HCT116 (cell line): ENCODE results near the gene ALDH2. TPM values are rescaled to one million over a fixed set of nuclear protein-coding genes. Genes with fewer than 3 reads are reported as not detected.

Experiments used
- ATAC-seq: fragments of 200-7000 bp; cut with Tn5 transposase; 2 replicates; pipeline ENCODE4 v1.9.1; 2020; ENCODE audit warnings: mild to moderate bottlenecking, moderate library complexity
- BruUV-seq: library from RNA; stranded (reverse); fragments of 400-500 nt; replicated peaks from 2 replicates; lab custom pipeline; 2021; lab: Mats Ljungman, UMichigan
- CTCF ChIA-PET: fragments of 300-600 bp; sonication (Branson Sonifier 250); formaldehyde crosslinking; loops from one replicate; lab custom pipeline; 2021; ENCODE audit warnings: antibody characterized with exemption; lab: Charles Lee
- POLR2A ChIA-PET: fragments of 300-600, 350-600 bp; sonication (Branson Sonifier 250); formaldehyde crosslinking; loops from one replicate; lab custom pipeline; 2021; ENCODE audit warnings: antibody characterized with exemption; lab: Charles Lee
- RAD21 ChIA-PET, 2 experiments: fragments of 300-600 bp; sonication (Branson Sonifier 250); formaldehyde crosslinking; loops; one replicate each; lab custom pipeline; 2023; ENCODE audit warnings: low total read pairs in 2 of 2; ENCODE audit not compliant: uncharacterized antibody in 2 of 2, unreplicated experiment in 2 of 2, low non-redundant PET in 1 of 2; lab: Charles Lee
- DNase-seq: peaks from one replicate; pipeline ENCODE4 v3.0.0-alpha.2; 2010; ENCODE audit warnings: low read depth, low spot score
- H2AFZ ChIP-seq: fragments of 200-600 bp; shearing (Covaris generic), sonication (generic); 2 replicates; pipeline ENCODE4 v1.6.1; 2017; ENCODE audit warnings: low read depth, mixed run types, mixed read lengths, antibody characterized with exemption, low read length; ENCODE audit not compliant: poor library complexity, severe bottlenecking
- H3K27ac ChIP-seq: 2 replicates; pipeline ENCODE4 v1.5.1; 2012; ENCODE audit warnings: low read depth, low read length
- H3K27me3 ChIP-seq: fragments of 200-600 bp; sonication (generic); 2 replicates; pipeline ENCODE4 v1.6.1; 2016; ENCODE audit warnings: mixed run types, low read length, mixed read lengths; ENCODE audit not compliant: insufficient read depth
- H3K36me3 ChIP-seq, 2 experiments: fragments of 200-500 bp in 1 of 2; fragments of 200-600 bp in 1 of 2; sonication (Bioruptor generic) in 1 of 2; sonication (generic) in 1 of 2; 2 replicates each; pipeline versions ENCODE4 v1.5.1 to v1.6.1; 2014 to 2016; ENCODE audit warnings: low read length in 2 of 2, inconsistent platforms in 1 of 2, mixed read lengths in 1 of 2, mixed run types in 1 of 2; ENCODE audit not compliant: insufficient read depth in 2 of 2, control insufficient read depth in 1 of 2
- H3K4me1 ChIP-seq, 2 experiments: fragments of 200-600 bp in 1 of 2; sonication (generic) in 1 of 2; 2 replicates each; pipeline versions ENCODE4 v1.5.1 to v1.6.1; 2012 to 2017; ENCODE audit warnings: low read length in 2 of 2, inconsistent platforms in 1 of 2, mild to moderate bottlenecking in 1 of 2, mixed read lengths in 1 of 2, mixed run types in 1 of 2, moderate library complexity in 1 of 2; ENCODE audit not compliant: insufficient read depth in 2 of 2, control insufficient read depth in 1 of 2
- H3K4me2 ChIP-seq: fragments of 200-600 bp; sonication (generic); 2 replicates; pipeline ENCODE4 v1.6.1; 2017; ENCODE audit warnings: mixed run types, low read length, mixed read lengths
- H3K4me3 ChIP-seq, 2 experiments: fragments of 200-600 bp in 1 of 2; sonication (generic) in 1 of 2; replicated peaks in 1 of 2; 2 replicates each; pipeline ENCODE4 v1.5.1; 2011 to 2016; ENCODE audit warnings: low read length in 2 of 2, control low read depth in 1 of 2, low read depth in 1 of 2, mild to moderate bottlenecking in 1 of 2, mixed read lengths in 1 of 2, mixed run types in 1 of 2
- H3K79me2 ChIP-seq: fragments of 200-600 bp; sonication (generic); 2 replicates; pipeline ENCODE4 v1.6.1; 2017; ENCODE audit warnings: mild to moderate bottlenecking, mixed run types, low read length, moderate library complexity, mixed read lengths; ENCODE audit not compliant: insufficient read depth
- H3K9ac ChIP-seq: fragments of 200-600 bp; sonication (generic); 2 replicates; pipeline ENCODE4 v1.6.1; 2016; ENCODE audit warnings: low read length, mixed read lengths
- H3K9me2 ChIP-seq: fragments of 200-600 bp; sonication (generic), shearing (Covaris generic); 2 replicates; pipeline ENCODE4 v1.6.1; 2017; ENCODE audit warnings: mixed run types, mild to moderate bottlenecking, moderate library complexity; ENCODE audit not compliant: insufficient read depth
- H3K9me3 ChIP-seq, 2 experiments: fragments of 200-500 bp in 1 of 2; fragments of 200-600 bp in 1 of 2; sonication (Bioruptor generic) in 1 of 2; sonication (generic) in 1 of 2; 2 replicates each; pipeline ENCODE4 v1.6.1; 2014 to 2017; ENCODE audit warnings: low read length in 2 of 2, mixed read lengths in 2 of 2, inconsistent platforms in 1 of 2, low read depth in 1 of 2, mild to moderate bottlenecking in 1 of 2, mixed run types in 1 of 2, moderate library complexity in 1 of 2; ENCODE audit not compliant: control insufficient read depth in 1 of 2, insufficient read depth in 1 of 2
- H4K20me1 ChIP-seq: fragments of 200-600 bp; sonication (generic), shearing (Covaris generic); 2 replicates; pipeline ENCODE4 v1.6.1; 2017; ENCODE audit warnings: mixed run types, mild to moderate bottlenecking, moderate library complexity; ENCODE audit not compliant: insufficient read depth
- CBX3 ChIP-seq: IDR thresholded peaks from 2 replicates; pipeline ENCODE4 v1.6.1; 2012; ENCODE audit warnings: low read depth
- CEBPB ChIP-seq: IDR thresholded peaks from 2 replicates; pipeline ENCODE4 v1.6.1; 2012; ENCODE audit warnings: low read depth
- EGR1 ChIP-seq: IDR thresholded peaks from 2 replicates; pipeline ENCODE4 v1.6.1; 2012; ENCODE audit warnings: low read depth
- EZH2 ChIP-seq: fragments of 200-600 bp; sonication (generic); IDR thresholded peaks from 2 replicates; pipeline ENCODE4 v1.6.1; 2017; ENCODE audit warnings: antibody characterized with exemption, mixed run types
- EZH2phosphoT487 ChIP-seq: fragments of 200-600 bp; IDR thresholded peaks from 2 replicates; pipeline ENCODE4 v1.6.1; 2018; ENCODE audit warnings: antibody characterized with exemption, borderline replicate concordance
- FOSL1 ChIP-seq: IDR thresholded peaks from 2 replicates; pipeline ENCODE4 v1.6.1; 2012; ENCODE audit warnings: low read depth
- JUND ChIP-seq: IDR thresholded peaks from 2 replicates; pipeline ENCODE4 v1.6.1; 2012
- POLR2A ChIP-seq: IDR thresholded peaks from 2 replicates; pipeline ENCODE4 v1.7.0; 2011; ENCODE audit warnings: borderline replicate concordance; ENCODE audit not compliant: insufficient read depth, insufficient read length; ENCODE audit errors: extremely low read depth
- POLR2AphosphoS5 ChIP-seq: IDR thresholded peaks from 2 replicates; pipeline ENCODE4 v1.6.1; 2011; ENCODE audit warnings: mild to moderate bottlenecking, low read depth, low read length, moderate library complexity
- RAD21 ChIP-seq: IDR thresholded peaks from 2 replicates; pipeline ENCODE4 v1.6.1; 2012; ENCODE audit warnings: low read depth, mild to moderate bottlenecking
- SIN3A ChIP-seq: IDR thresholded peaks from 2 replicates; pipeline ENCODE4 v1.6.1; 2012; ENCODE audit warnings: low read depth
- SP1 ChIP-seq: IDR thresholded peaks from 2 replicates; pipeline ENCODE4 v1.6.1; 2012; ENCODE audit warnings: low read depth
- TCF7L2 ChIP-seq: IDR thresholded peaks from 2 replicates; pipeline ENCODE4 v1.7.0; 2011; ENCODE audit warnings: borderline replicate concordance, inconsistent platforms; ENCODE audit not compliant: insufficient read depth, insufficient read length; ENCODE audit errors: extremely low read depth
- ZBTB33 ChIP-seq: IDR thresholded peaks from 2 replicates; pipeline ENCODE4 v1.6.1; 2011; ENCODE audit warnings: mild to moderate bottlenecking, low read length, moderate library complexity; ENCODE audit not compliant: insufficient replicate concordance; ENCODE audit errors: extremely low read depth
- intact Hi-C: fragments of 100-400 bp; cut with micrococcal nuclease; formaldehyde crosslinking; loops from 2 replicates; pipeline ENCODE4 v1.10.0; 2022
- total RNA-seq: library from RNA; stranded (reverse); gene quantifications from one replicate; pipeline ENCODE4 v1.2.1, GENCODE V29; 2021; ENCODE audit not compliant: unreplicated experiment
- TF ChIP-seq, protein P1 (sequence below): IDR thresholded peaks from 2 replicates; pipeline ENCODE4 v1.6.1; 2012

Gene ALDH2
- total RNA-seq, 1 experiment from 2014 or later, result 32.9 TPM

- BruUV-seq, result no TSS peak
Observed at GRCh38 chr12:111780615-111781014, 13.9 kb downstream of the ALDH2 start.

DNA sequence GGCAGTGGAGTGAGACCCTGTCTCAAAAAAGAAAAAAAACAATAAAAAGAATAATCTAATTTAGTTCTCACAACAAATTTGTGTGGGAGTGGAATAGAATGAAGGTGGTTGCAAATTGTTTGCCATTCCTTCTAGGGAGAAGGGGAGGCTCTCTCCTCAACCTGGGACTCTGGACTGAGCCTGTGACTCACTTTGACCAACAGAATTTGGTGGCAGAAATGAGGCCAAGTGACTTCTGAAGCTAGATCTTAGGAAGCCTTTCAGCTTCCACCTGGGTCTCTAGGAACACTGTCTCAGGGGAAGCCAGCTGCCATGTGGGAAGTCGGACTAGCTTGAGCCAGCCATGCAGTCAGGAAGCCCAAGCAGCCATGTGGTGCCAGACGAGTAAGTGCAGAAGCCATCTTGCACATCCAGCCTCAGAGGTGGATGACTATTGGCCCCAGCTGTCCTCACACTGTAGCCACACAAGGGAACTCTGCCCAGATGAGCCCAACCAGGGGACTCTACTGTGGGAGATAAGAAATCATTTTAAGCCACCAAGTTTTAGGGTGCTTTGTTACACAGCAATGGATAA, 14.4 kb downstream of the ALDH2 start:
- no peak overlapping the region for H3K4me2 ChIP-seq
- H3K27me3 ChIP-seq, result no peaks in the 10 kb centered on the region
- H3K36me3 ChIP-seq, result peaks cover 0 to 8% of the 10 kb centered on the region in 2 experiments; a peak in 1 of 4 replicates
- TF ChIP-seq, protein P1, sequence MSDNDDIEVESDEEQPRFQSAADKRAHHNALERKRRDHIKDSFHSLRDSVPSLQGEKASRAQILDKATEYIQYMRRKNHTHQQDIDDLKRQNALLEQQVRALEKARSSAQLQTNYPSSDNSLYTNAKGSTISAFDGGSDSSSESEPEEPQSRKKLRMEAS, result no peak
- TF ChIP-seq SP1 (no peak), EZH2 (no peak), JUND (no peak), EZH2phosphoT487 (no peak), ZBTB33 (no peak), POLR2AphosphoS5 (no peak), TCF7L2 (no peak), CEBPB (no peak), POLR2A (no peak), SIN3A (no peak), EGR1 (no peak), CBX3 (no peak)
- no peaks in the 10 kb centered on the region for H4K20me1 ChIP-seq
- no peak for ATAC-seq
- H3K79me2 ChIP-seq, result no peaks in the 10 kb centered on the region
- BruUV-seq, result no TSS peak
- CTCF ChIA-PET, result no interaction called here
- RAD21 ChIA-PET, result no interaction called here
- no peak overlapping the region for H3K4me3 ChIP-seq
- peaks cover 0 to 6% of the 10 kb centered on the region in 2 experiments; a peak in 1 of 4 replicates for H3K9me3 ChIP-seq
- DNase-seq, result no peak
- POLR2A ChIA-PET, result no interaction called here
- no peak overlapping the region for H2AFZ ChIP-seq
- H3K4me1 ChIP-seq, result no peaks in the 10 kb centered on the region
- no peak overlapping the region for H3K27ac ChIP-seq
- intact Hi-C loops, result no loop called here
- no peak overlapping the region for H3K9ac ChIP-seq
- H3K9me2 ChIP-seq, result no peaks in the 10 kb centered on the region

More at GRCh38 chr12:111780615-111781014, 13.9 kb downstream of the ALDH2 start:
- POLR2A ChIA-PET, result no interaction called here
- no peak overlapping the region for H3K9ac ChIP-seq
- no peak overlapping the region for H3K4me3 ChIP-seq
- DNase-seq (no peak), ATAC-seq (no peak)
- H3K27ac ChIP-seq, result no peak overlapping the region
- no peaks in the 10 kb centered on the region for H3K4me1 ChIP-seq
- no peaks in the 10 kb centered on the region for H3K9me2 ChIP-seq
- no peak for TF ChIP-seq EZH2phosphoT487
- TF ChIP-seq, protein P1, result no peak
- no peak for TF ChIP-seq SIN3A
- no peak for TF ChIP-seq FOSL1
- no peak for TF ChIP-seq CEBPB
- TF ChIP-seq RAD21, result no peak
- TF ChIP-seq, all 23 proteins: peak for 0
- H3K9me3 ChIP-seq, result peaks cover 0 to 6% of the 10 kb centered on the region in 2 experiments; a peak in 1 of 4 replicates
- H2AFZ ChIP-seq, result no peak overlapping the region
- no peaks in the 10 kb centered on the region for H3K79me2 ChIP-seq
- intact Hi-C loops, result no loop called here
- ChIA-PET CTCF (no interaction called here), RAD21 (no interaction called here)
- H3K4me2 ChIP-seq, result no peak overlapping the region
- no peaks in the 10 kb centered on the region for H4K20me1 ChIP-seq
- H3K36me3 ChIP-seq, result peaks cover 0 to 8% of the 10 kb centered on the region in 2 experiments; a peak in 1 of 4 replicates
- H3K27me3 ChIP-seq, result no peaks in the 10 kb centered on the region
